Trophoblast cell (in vitro differentiated cells and primary cell): ENCODE data around the gene PAIP2.

Experiments used
- DNase-seq, 2 donors: peaks; one replicate each; pipeline ENCODE4 v3.0.0-alpha.2; 2016
- H2AFZ ChIP-seq: 2 replicates; pipeline ENCODE4 v1.6.1; 2013; ENCODE audit warnings: low read length, moderate library complexity, mild to moderate bottlenecking; ENCODE audit not compliant: insufficient read depth, poor library complexity
- H2AK5ac ChIP-seq: 2 replicates; pipeline ENCODE4 v1.6.1; 2013; ENCODE audit warnings: mild to moderate bottlenecking, low read length
- H2BK120ac ChIP-seq: 2 replicates; pipeline ENCODE4 v1.6.1; 2013; ENCODE audit warnings: low read length, mild to moderate bottlenecking, moderate library complexity; ENCODE audit not compliant: insufficient read depth, poor library complexity
- H2BK12ac ChIP-seq: 2 replicates; pipeline ENCODE4 v1.6.1; 2013; ENCODE audit warnings: mild to moderate bottlenecking, low read length, moderate library complexity
- H2BK5ac ChIP-seq: 2 replicates; pipeline ENCODE4 v1.6.1; 2013; ENCODE audit warnings: low read length, low read depth, moderate library complexity, mild to moderate bottlenecking; ENCODE audit not compliant: poor library complexity
- H3K14ac ChIP-seq: 2 replicates; pipeline ENCODE4 v1.6.1; 2013; ENCODE audit warnings: mild to moderate bottlenecking, low read length
- H3K18ac ChIP-seq: 2 replicates; pipeline ENCODE4 v1.6.1; 2013; ENCODE audit warnings: mild to moderate bottlenecking, low read length
- H3K23ac ChIP-seq: 2 replicates; pipeline ENCODE4 v1.6.1; 2013; ENCODE audit warnings: low read length
- H3K27ac ChIP-seq: 2 replicates; pipeline ENCODE4 v1.5.1; 2013; ENCODE audit warnings: low read depth, mild to moderate bottlenecking, inconsistent platforms, low read length, moderate library complexity
- H3K27me3 ChIP-seq: 2 replicates; pipeline ENCODE4 v1.6.1; 2013; ENCODE audit warnings: inconsistent platforms, mild to moderate bottlenecking, low read length, moderate library complexity; ENCODE audit not compliant: insufficient read depth
- H3K36me3 ChIP-seq, 2 experiments: 1 replicate in 1 of 2; 2 replicates in 1 of 2; pipeline ENCODE4 v1.6.1; 2013; ENCODE audit warnings: low read length in 2 of 2, mild to moderate bottlenecking in 2 of 2, moderate library complexity in 1 of 2; ENCODE audit not compliant: insufficient read depth in 2 of 2, control insufficient read depth in 1 of 2
- H3K4ac ChIP-seq: 2 replicates; pipeline ENCODE4 v1.6.1; 2013; ENCODE audit warnings: low read depth, mild to moderate bottlenecking, low read length, moderate library complexity
- H3K4me1 ChIP-seq, 2 experiments: 1 replicate in 1 of 2; 2 replicates in 1 of 2; pipeline ENCODE4 v1.6.1; 2013; ENCODE audit warnings: low read length in 2 of 2, mild to moderate bottlenecking in 2 of 2, moderate library complexity in 1 of 2; ENCODE audit not compliant: insufficient read depth in 2 of 2, control insufficient read depth in 1 of 2
- H3K4me2 ChIP-seq: 2 replicates; pipeline ENCODE4 v1.6.1; 2013; ENCODE audit warnings: inconsistent platforms, mild to moderate bottlenecking, low read length, moderate library complexity
- H3K4me3 ChIP-seq: 2 replicates; pipeline ENCODE4 v1.5.1; 2013; ENCODE audit warnings: mild to moderate bottlenecking, low read depth, low read length, inconsistent platforms
- H3K79me1 ChIP-seq: one replicate; pipeline ENCODE4 v1.6.1; 2013; ENCODE audit warnings: low read length
- H3K79me2 ChIP-seq: 2 replicates; pipeline ENCODE4 v1.6.1; 2013; ENCODE audit warnings: low read length, mild to moderate bottlenecking; ENCODE audit not compliant: control insufficient read depth, insufficient read depth, poor library complexity
- H3K9ac ChIP-seq: 2 replicates; pipeline ENCODE4 v1.6.1; 2013; ENCODE audit warnings: mild to moderate bottlenecking, low read length
- H3K9me3 ChIP-seq: 2 replicates; pipeline ENCODE4 v1.6.1; 2013; ENCODE audit warnings: low read depth, mild to moderate bottlenecking, control low read depth, inconsistent platforms, low read length; ENCODE audit not compliant: insufficient read depth
- H4K12ac ChIP-seq: 2 replicates; pipeline ENCODE4 v1.6.1; 2013; ENCODE audit warnings: low read depth, mild to moderate bottlenecking, low read length, moderate library complexity
- H4K8ac ChIP-seq: 2 replicates; pipeline ENCODE4 v1.6.1; 2013; ENCODE audit warnings: low read depth, mild to moderate bottlenecking, low read length, moderate library complexity
- H4K91ac ChIP-seq: one replicate; pipeline ENCODE4 v1.6.1; 2013; ENCODE audit warnings: low read depth, mild to moderate bottlenecking, low read length, moderate library complexity
- WGBS: extraction: QIAGEN DNeasy Blood & Tissue Kit; methylation state at CpG from one replicate; pipeline ENCODE4 v1.1.7; 2013; ENCODE audit warnings: missing lambda C conversion rate; ENCODE audit not compliant: insufficient read length, insufficient coverage; ENCODE audit errors: extremely low coverage; 5-methylcytosine and 5-hydroxymethylcytosine counted together

The PAIP2 gene

GRCh38 chr5:139294374-139295165, 47.1 kb upstream of the PAIP2 start:
- Histone ChIP-seq H3K18ac (peak overlapping the region; percentile 98), H2BK12ac (no peak overlapping the region), H3K27ac (peak overlapping the region; percentile 92), H3K36me3 (no peaks in the 10 kb centered on the region), H3K9me3 (no peaks in the 10 kb centered on the region), H2BK5ac (peak overlapping the region; percentile 96), H2BK120ac (peak overlapping the region; percentile 82), H3K4me1 (peaks cover 0 to 10% of the 10 kb centered on the region in 2 experiments), H2AK5ac (peak overlapping the region; percentile 98), H3K9ac (peak overlapping the region; percentile 98), H3K4me3 (peak overlapping the region; percentile 97), H4K8ac (peak overlapping the region; percentile 99), H3K4ac (peak overlapping the region; percentile 98), H4K91ac (peak overlapping the region; percentile 93), H3K14ac (peak overlapping the region; percentile 99), H3K79me1 (peaks cover 11% of the 10 kb centered on the region), H3K23ac (no peak overlapping the region), H4K12ac (peak overlapping the region; percentile 99), H3K27me3 (no peaks in the 10 kb centered on the region), H3K79me2 (peaks cover 27% of the 10 kb centered on the region), H3K4me2 (peak overlapping the region; percentile 56), H2AFZ (peak overlapping the region; percentile 77)
- peak; percentile 62 to 79 for DNase-seq
- no CpG with 5 or more reads among the region's 48 CpGs for WGBS

- H3K23ac ChIP-seq: no peak overlapping the region
These were observed 46.2 kb upstream of the PAIP2 start for GRCh38 chr5:139295346-139296057.

GRCh38 chr5:139296198-139296597, 45.5 kb upstream of the PAIP2 start:
- Histone ChIP-seq H2BK5ac (no peak overlapping the region), H3K79me2 (peaks cover 37% of the 10 kb centered on the region), H3K4ac (no peak overlapping the region), H3K27me3 (no peaks in the 10 kb centered on the region), H2AFZ (no peak overlapping the region), H3K79me1 (peaks cover 11% of the 10 kb centered on the region), H3K14ac (no peak overlapping the region), H2BK120ac (no peak overlapping the region), H3K23ac (no peak overlapping the region), H3K4me2 (no peak overlapping the region), H4K91ac (no peak overlapping the region), H4K8ac (no peak overlapping the region), H3K18ac (no peak overlapping the region), H3K36me3 (no peaks in the 10 kb centered on the region), H3K4me1 (peaks cover 5 to 13% of the 10 kb centered on the region in 2 experiments), H3K27ac (no peak overlapping the region), H2BK12ac (no peak overlapping the region), H4K12ac (no peak overlapping the region), H3K9ac (no peak overlapping the region), H2AK5ac (no peak overlapping the region), H3K4me3 (no peak overlapping the region), H3K9me3 (no peaks in the 10 kb centered on the region)
- no peak for DNase-seq
- WGBS: no CpG with 5 or more reads among the region's 6 CpGs

More at GRCh38 chr5:139295346-139296057, 46.2 kb upstream of the PAIP2 start:
- Histone ChIP-seq H3K4me3 (no peak overlapping the region), H2BK12ac (no peak overlapping the region), H3K36me3 (no peaks in the 10 kb centered on the region), H3K4me1 (peaks cover 0 to 10% of the 10 kb centered on the region in 2 experiments), H2BK5ac (no peak overlapping the region), H3K27me3 (no peaks in the 10 kb centered on the region), H3K27ac (no peak overlapping the region), H2BK120ac (no peak overlapping the region), H2AFZ (no peak overlapping the region), H3K79me2 (peaks cover 33% of the 10 kb centered on the region), H3K18ac (no peak overlapping the region), H4K8ac (no peak overlapping the region), H3K9ac (peak overlapping the region; percentile 42), H3K4me2 (peak overlapping the region; percentile 56), H3K4ac (peak overlapping the region; percentile 96), H4K12ac (no peak overlapping the region), H4K91ac (no peak overlapping the region), H3K79me1 (peaks cover 11% of the 10 kb centered on the region), H3K9me3 (no peaks in the 10 kb centered on the region), H3K14ac (no peak overlapping the region), H2AK5ac (no peak overlapping the region)
- peak in 1 of 2 donors; percentile 17 for DNase-seq
- no CpG with 5 or more reads among the region's 16 CpGs for WGBS

- Histone ChIP-seq H3K27me3 (no peaks in the 10 kb centered on the region), H4K12ac (no peak overlapping the region), H3K14ac (no peak overlapping the region), H2BK5ac (no peak overlapping the region), H3K9ac (no peak overlapping the region), H3K4me3 (no peak overlapping the region), H3K79me2 (peaks cover 41% of the 10 kb centered on the region), H3K9me3 (no peaks in the 10 kb centered on the region), H3K27ac (no peak overlapping the region), H3K79me1 (peaks cover 11% of the 10 kb centered on the region), H2BK12ac (no peak overlapping the region), H3K36me3 (no peaks in the 10 kb centered on the region), H3K18ac (no peak overlapping the region), H2AK5ac (no peak overlapping the region), H3K4ac (peak overlapping the region; percentile 87), H3K4me2 (peak overlapping the region; percentile 36), H4K91ac (no peak overlapping the region), H4K8ac (no peak overlapping the region), H3K23ac (no peak overlapping the region), H3K4me1 (peaks cover 8 to 16% of the 10 kb centered on the region in 2 experiments), H2AFZ (no peak overlapping the region), H2BK120ac (no peak overlapping the region)
- no CpG with 5 or more reads among the region's 12 CpGs for WGBS
- no peak for DNase-seq
These were observed 44.8 kb upstream of the PAIP2 start for GRCh38 chr5:139296862-139297326.
